Sigmoid colon (tissue), 7 donors: Measurements from ENCODE around the gene PRDM11. TPM values are rescaled to one million over a fixed set of nuclear protein-coding genes. Genes with fewer than 3 reads are reported as not detected.
A peak's percentile ranks its signal among the peaks of the same experiment; 100 is the strongest.

ENCODE experiments used
- DNase-seq: peaks from one replicate; pipeline ENCODE4 v3.0.0-alpha.2; 2019
- H3K27ac ChIP-seq, 4 donors: fragments of 200-600 bp; sonication (generic); one replicate each; pipeline ENCODE4 v1.5.1; 2016 to 2019; ENCODE audit warnings: mild to moderate bottlenecking in 1 of 4
- H3K27me3 ChIP-seq, 3 donors: fragments of 200-600 bp; sonication (generic); one replicate each; pipeline ENCODE4 v1.5.1; 2019; ENCODE audit warnings: mild to moderate bottlenecking in 1 of 3
- H3K36me3 ChIP-seq, 4 donors: fragments of 200-600 bp; sonication (generic); one replicate each; pipeline ENCODE4 v1.5.1; 2016 to 2019
- H3K4me1 ChIP-seq, 4 donors: fragments of 200-600 bp; sonication (generic); one replicate each; pipeline ENCODE4 v1.5.1; 2017 to 2019
- H3K4me3 ChIP-seq, 4 donors: fragments of 200-600 bp; sonication (generic); one replicate each; pipeline ENCODE4 v1.5.1; 2017 to 2019; ENCODE audit warnings: mild to moderate bottlenecking in 2 of 4, moderate library complexity in 1 of 4
- H3K9me3 ChIP-seq, 4 donors: fragments of 200-600 bp in 3 of 4; sonication (generic) in 3 of 4; one replicate each; pipeline versions ENCODE4 v1.5.1 to v1.6.1; 2013 to 2019
- CTCF ChIP-seq, 4 experiments: fragments of 450-650 bp in 3 of 4; fragments of 200-600 bp in 1 of 4; IDR thresholded peaks; one replicate each; pipeline ENCODE4 v1.5.1; 2016 to 2019; ENCODE audit warnings: antibody characterized with exemption in 4 of 4, mild to moderate bottlenecking in 3 of 4, moderate library complexity in 2 of 4
- EP300 ChIP-seq, 4 donors: sonication (generic); formaldehyde crosslinking; IDR thresholded peaks; one replicate each; pipeline ENCODE4 v1.6.1; 2017; ENCODE audit warnings: antibody characterized with exemption in 4 of 4
- POLR2A ChIP-seq, 2 donors: fragments of 450-650 bp; IDR thresholded peaks; one replicate each; pipeline ENCODE4 v1.6.1; 2016; ENCODE audit warnings: antibody characterized with exemption in 2 of 2, mild to moderate bottlenecking in 2 of 2, moderate library complexity in 2 of 2
- POLR2AphosphoS5 ChIP-seq, 4 donors: sonication (generic); formaldehyde crosslinking; IDR thresholded peaks; one replicate each; pipeline ENCODE4 v1.6.1; 2017; ENCODE audit warnings: antibody characterized with exemption in 4 of 4
- WGBS, 2 donors: extraction: QIAGEN DNeasy Blood & Tissue Kit; methylation state at CpG; one replicate each; pipeline ENCODE4 v1.1.7; 2013; 5-methylcytosine and 5-hydroxymethylcytosine counted together
- intact Hi-C: fragments of 100-400 bp; cut with DNase I; formaldehyde crosslinking; loops from one replicate; pipeline ENCODE4 v1.15.1; 2023
- polyA plus RNA-seq, 3 donors: library from polyadenylated mRNA; stranded (reverse); fragments of 200-250 nt; gene quantifications; one replicate each; pipeline ENCODE4 v1.2.3, GENCODE V29; 2013
- total RNA-seq, 4 donors: library from RNA; depleted of rRNA; stranded (reverse); fragments of >200 nt; gene quantifications; one replicate each; pipeline ENCODE4 v1.1.0, GENCODE V29; 2016
- donor health status: healthy with polysubstance abuse.
- donor health status: Bipolar disorder and iron deficiency.
- donor health status: healthy.

The PRDM11 gene
- total and polyA plus RNA-seq, 7 donors: 0.92 to 23.2 (median 12.7) TPM

GRCh38 chr11:45184640-45185039 is 38.2 kb downstream of the PRDM11 start:
- intact Hi-C loops: loop anchor here (10.0 kb wide), 1 partner anchor 150 kb away; no protein-coding TSS in a partner anchor
- WGBS, 2 donors: 98 to 99% methylated on average over 2 of the region's 2 CpGs
- Histone ChIP-seq H3K4me3 (no peak overlapping the region), H3K27me3 (no peaks in the 10 kb centered on the region), H3K27ac (no peak overlapping the region), H3K9me3 (no peaks in the 10 kb centered on the region), H3K4me1 (peaks cover 0 to 31% (median 28%) of the 10 kb centered on the region in 4 donors), H3K36me3 (peaks cover 11 to 71% (median 26%) of the 10 kb centered on the region in 4 donors)
- no peak for DNase-seq
- TF ChIP-seq CTCF (IDR thresholded peaks at IDR 0.05) (no peak), POLR2A (IDR thresholded peaks at IDR 0.05) (no peak)

GRCh38 chr11:45185228-45185729 is 38.8 kb downstream of the PRDM11 start:
- Histone ChIP-seq H3K36me3 (peaks cover 11 to 77% (median 26%) of the 10 kb centered on the region in 4 donors), H3K9me3 (no peaks in the 10 kb centered on the region), H3K27me3 (no peaks in the 10 kb centered on the region), H3K4me3 (no peak overlapping the region), H3K27ac (no peak overlapping the region), H3K4me1 (peaks cover 0 to 25% (median 23%) of the 10 kb centered on the region in 4 donors)
- intact Hi-C loops: loop anchor here (10.0 kb wide), 1 partner anchor 150 kb away; no protein-coding TSS in a partner anchor
- no peak for TF ChIP-seq EP300 (IDR thresholded peaks at IDR 0.05)
- DNase-seq: no peak

GRCh38 chr11:45187375-45187774 is 40.9 kb downstream of the PRDM11 start:
- Histone ChIP-seq H3K9me3 (no peaks in the 10 kb centered on the region), H3K4me3 (no peak overlapping the region), H3K27ac (no peak overlapping the region), H3K4me1 (peaks cover 0 to 10% (median 8%) of the 10 kb centered on the region in 4 donors), H3K27me3 (no peaks in the 10 kb centered on the region), H3K36me3 (peaks cover 11 to 91% (median 25%) of the 10 kb centered on the region in 4 donors)
- TF ChIP-seq CTCF (IDR thresholded peaks at IDR 0.05) (no peak), POLR2AphosphoS5 (IDR thresholded peaks at IDR 0.05) (no peak), POLR2A (IDR thresholded peaks at IDR 0.05) (no peak), EP300 (IDR thresholded peaks at IDR 0.05) (no peak)
- peak; percentile 52 for DNase-seq
- intact Hi-C loops: loop anchor here (10.0 kb wide), 1 partner anchor 147 kb away; no protein-coding TSS in a partner anchor
- 96 to 98% methylated on average over 3 of the region's 3 CpGs for WGBS, 2 donors

DNA sequence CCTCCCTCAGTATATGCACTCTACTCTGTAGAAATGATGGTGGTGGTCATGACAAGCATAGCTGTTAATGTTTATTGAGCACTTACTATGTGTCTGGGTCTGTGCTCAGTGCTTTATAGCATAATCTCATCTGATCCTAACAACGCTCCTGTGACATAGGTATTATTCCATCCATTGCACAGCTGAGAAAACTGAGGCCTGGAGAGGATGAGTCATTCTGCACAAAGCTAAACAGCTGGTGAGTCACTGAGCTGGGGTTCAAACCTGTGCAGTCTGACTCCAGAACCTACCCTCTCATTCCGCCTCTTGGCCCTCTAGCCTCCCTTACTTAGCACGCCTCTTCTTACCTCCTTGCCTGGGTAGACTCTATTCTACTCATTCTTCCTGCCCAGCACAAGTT is 41.7 kb downstream of the PRDM11 start:
- H3K27ac ChIP-seq: no peak overlapping the region
- H3K36me3 ChIP-seq: peaks cover 9 to 84% (median 23%) of the 10 kb centered on the region in 4 donors
- intact Hi-C loops: loop anchor here (10.0 kb wide), 1 partner anchor 147 kb away; no protein-coding TSS in a partner anchor
- no peaks in the 10 kb centered on the region for H3K9me3 ChIP-seq
- 96 to 97% methylated on average over 3 of the region's 3 CpGs for WGBS, 2 donors
- no peak for TF ChIP-seq EP300 (IDR thresholded peaks at IDR 0.05)
- TF ChIP-seq CTCF (IDR thresholded peaks at IDR 0.05): no peak
- no peak for TF ChIP-seq POLR2A (IDR thresholded peaks at IDR 0.05)
- no peak for TF ChIP-seq POLR2AphosphoS5 (IDR thresholded peaks at IDR 0.05)
- no peak overlapping the region for H3K4me3 ChIP-seq
- no peaks in the 10 kb centered on the region for H3K27me3 ChIP-seq
- no peak for DNase-seq
- H3K4me1 ChIP-seq: peaks cover 0 to 6% (median 2%) of the 10 kb centered on the region in 4 donors

- intact Hi-C loops: loop anchor here (10.0 kb wide), 1 partner anchor 146 kb away; no protein-coding TSS in a partner anchor
- 91 to 94% methylated on average over 5 of the region's 5 CpGs for WGBS, 2 donors
- Histone ChIP-seq H3K27ac (no peak overlapping the region), H3K4me1 (peaks cover 0 to 12% (median 6%) of the 10 kb centered on the region in 4 donors), H3K4me3 (no peak overlapping the region), H3K36me3 (peaks cover 0 to 73% (median 19%) of the 10 kb centered on the region in 4 donors), H3K9me3 (no peaks in the 10 kb centered on the region), H3K27me3 (no peaks in the 10 kb centered on the region)
- peak; percentile 22 for DNase-seq
- TF ChIP-seq EP300 (IDR thresholded peaks at IDR 0.05) (no peak), CTCF (IDR thresholded peaks at IDR 0.05) (no peak)
Observed at GRCh38 chr11:45189230-45189629, 42.8 kb downstream of the PRDM11 start.
